ENCODE data around the gene PRDM9.
"Not testable (repeated sequence)": the region's sequence is repeated elsewhere in the genome, so short reads cannot be mapped to it uniquely, and the experiment has no call there.

The PRDM9 gene

GRCh38 chr5:23523998-23524397, 16.6 kb downstream of the PRDM9 start:
- in situ Hi-C loops (cut with MboI; ENCODE audit: low sequenced_read_pairs, unreplicated experiment): no loop called here
- TF ChIP-seq CTCF (IDR thresholded peaks at IDR 0.05; ENCODE audit: borderline replicate concordance, control extremely low read depth, extremely low read depth, insufficient read depth, missing control alignments): no peak
- no peak for DNase-seq (ENCODE audit: low spot score)

GRCh38 chr5:23525751-23526150, 18.3 kb downstream of the PRDM9 start:
- no peak for TF ChIP-seq CTCF (IDR thresholded peaks at IDR 0.05; ENCODE audit: borderline replicate concordance, control extremely low read depth, extremely low read depth, insufficient read depth, missing control alignments)
- in situ Hi-C loops (cut with MboI; ENCODE audit: low sequenced_read_pairs, unreplicated experiment): no loop called here
- DNase-seq (ENCODE audit: low spot score): no peak

- in situ Hi-C loops (cut with MboI; ENCODE audit: low sequenced_read_pairs, unreplicated experiment); DNase-seq (ENCODE audit: low spot score): not testable (repeated sequence)
Observed at GRCh38 chr5:23526616-23527015, 19.2 kb downstream of the PRDM9 start.

GRCh38 chr5:23527216-23527920, 20.0 kb downstream of the PRDM9 start:
- DNase-seq (ENCODE audit: low spot score); in situ Hi-C loops (cut with MboI; ENCODE audit: low sequenced_read_pairs, unreplicated experiment): not testable (repeated sequence)

- TF ChIP-seq CTCF (IDR thresholded peaks at IDR 0.05; ENCODE audit: borderline replicate concordance, control extremely low read depth, extremely low read depth, insufficient read depth, missing control alignments): no peak
- DNase-seq (ENCODE audit: low spot score): no peak
- in situ Hi-C loops (cut with MboI; ENCODE audit: low sequenced_read_pairs, unreplicated experiment): no loop called here
Observed at GRCh38 chr5:23528677-23529076, 21.3 kb downstream of the PRDM9 start.

- in situ Hi-C loops (cut with MboI; ENCODE audit: low sequenced_read_pairs, unreplicated experiment): no loop called here
- no peak for TF ChIP-seq CTCF (IDR thresholded peaks at IDR 0.05; ENCODE audit: borderline replicate concordance, control extremely low read depth, extremely low read depth, insufficient read depth, missing control alignments)
- no peak for DNase-seq (ENCODE audit: low spot score)
Observed at GRCh38 chr5:23530571-23530970, 23.2 kb downstream of the PRDM9 start.

GRCh38 chr5:23571059-23571458, 63.6 kb downstream of the PRDM9 start:
- DNase-seq (ENCODE audit: low spot score): no peak
- no peak for TF ChIP-seq CTCF (IDR thresholded peaks at IDR 0.05; ENCODE audit: borderline replicate concordance, control extremely low read depth, extremely low read depth, insufficient read depth, missing control alignments)
- in situ Hi-C loops (cut with MboI; ENCODE audit: low sequenced_read_pairs, unreplicated experiment): no loop called here
